Activated naive CD4-positive, alpha-beta T cell treated with anti-CD3 and anti-CD28 coated beads, Interleukin-2, amount 50 U/mL, for 24 hours (primary cell): ENCODE data around the gene GRWD1.
A peak's percentile ranks its signal among the peaks of the same experiment; 100 is the strongest.
"Not testable (repeated sequence)": the region's sequence is repeated elsewhere in the genome, so short reads cannot be mapped to it uniquely, and the experiment has no call there.

Experiments used
- H3K27ac Mint-ChIP-seq: one replicate; pipeline ENCODE4 v1.8.0; 2021; ENCODE audit warnings: mild to moderate bottlenecking, mixed read lengths
- H3K27me3 Mint-ChIP-seq: one replicate; pipeline ENCODE4 v1.8.0; 2021; ENCODE audit warnings: mixed read lengths
- H3K36me3 Mint-ChIP-seq: one replicate; pipeline ENCODE4 v1.8.0; 2021; ENCODE audit warnings: mixed read lengths
- H3K4me1 Mint-ChIP-seq: one replicate; pipeline ENCODE4 v1.8.0; 2021; ENCODE audit warnings: mixed read lengths
- H3K4me3 Mint-ChIP-seq: one replicate; pipeline ENCODE4 v1.8.0; 2021; ENCODE audit warnings: mild to moderate bottlenecking, mixed read lengths
- H3K9me3 Mint-ChIP-seq: one replicate; pipeline ENCODE4 v1.8.0; 2021; ENCODE audit warnings: mixed read lengths

GRWD1 gene

GRCh38 chr19:48478339-48479256 lies 32.8 kb downstream of the GRWD1 start:
- Mint-ChIP-seq H3K27ac (no peak overlapping the region), H3K9me3 (no peaks in the 10 kb centered on the region), H3K27me3 (no peaks in the 10 kb centered on the region), H3K4me1 (peaks cover 26% of the 10 kb centered on the region), H3K4me3 (no peak overlapping the region), H3K36me3 (peaks cover 1% of the 10 kb centered on the region)

GRCh38 chr19:48479686-48480085 lies 33.9 kb downstream of the GRWD1 start:
- Mint-ChIP-seq H3K27ac (peak overlapping the region; percentile 69), H3K4me3 (peak overlapping the region; percentile 73), H3K4me1 (peaks cover 26% of the 10 kb centered on the region), H3K36me3 (peaks cover 1% of the 10 kb centered on the region), H3K27me3 (no peaks in the 10 kb centered on the region), H3K9me3 (no peaks in the 10 kb centered on the region)

GRCh38 chr19:48480183-48480557 lies 34.4 kb downstream of the GRWD1 start:
- peak overlapping the region; percentile 89 for H3K4me3 Mint-ChIP-seq
- no peaks in the 10 kb centered on the region for H3K27me3 Mint-ChIP-seq
- H3K36me3 Mint-ChIP-seq, result peaks cover 1% of the 10 kb centered on the region
- peak overlapping the region; percentile 80 for H3K27ac Mint-ChIP-seq
- peaks cover 26% of the 10 kb centered on the region for H3K4me1 Mint-ChIP-seq
- no peaks in the 10 kb centered on the region for H3K9me3 Mint-ChIP-seq

GRCh38 chr19:48480558-48481500 lies 35.0 kb downstream of the GRWD1 start:
- Mint-ChIP-seq H3K36me3 (no peaks in the 10 kb centered on the region), H3K4me3 (peak overlapping the region; percentile 89), H3K27ac (peak overlapping the region; percentile 84), H3K9me3 (no peaks in the 10 kb centered on the region), H3K4me1 (peaks cover 26% of the 10 kb centered on the region), H3K27me3 (no peaks in the 10 kb centered on the region)

GRCh38 chr19:48481846-48482639 lies 36.3 kb downstream of the GRWD1 start:
- Mint-ChIP-seq H3K27ac (no peak overlapping the region), H3K36me3 (no peaks in the 10 kb centered on the region), H3K4me3 (peak overlapping the region; percentile 39), H3K9me3 (no peaks in the 10 kb centered on the region), H3K4me1 (peaks cover 26% of the 10 kb centered on the region), H3K27me3 (no peaks in the 10 kb centered on the region)

GRCh38 chr19:48483301-48483700 lies 37.5 kb downstream of the GRWD1 start:
- Mint-ChIP-seq H3K9me3 (no peaks in the 10 kb centered on the region), H3K4me1 (peaks cover 26% of the 10 kb centered on the region), H3K36me3 (no peaks in the 10 kb centered on the region), H3K27ac (no peak overlapping the region), H3K27me3 (no peaks in the 10 kb centered on the region), H3K4me3 (no peak overlapping the region)

- Mint-ChIP-seq H3K4me3 (no peak overlapping the region), H3K36me3 (no peaks in the 10 kb centered on the region), H3K27ac (peak overlapping the region; percentile 66), H3K4me1 (peaks cover 23% of the 10 kb centered on the region), H3K9me3 (no peaks in the 10 kb centered on the region), H3K27me3 (no peaks in the 10 kb centered on the region)
Observed at GRCh38 chr19:48484247-48484893, 38.6 kb downstream of the GRWD1 start.

GRCh38 chr19:48484931-48485612 lies 39.3 kb downstream of the GRWD1 start:
- Mint-ChIP-seq H3K9me3 (no peaks in the 10 kb centered on the region), H3K4me3 (no peak overlapping the region), H3K4me1 (peaks cover 25% of the 10 kb centered on the region), H3K36me3 (no peaks in the 10 kb centered on the region), H3K27ac (no peak overlapping the region), H3K27me3 (no peaks in the 10 kb centered on the region)

GRCh38 chr19:48486706-48487105 lies 40.9 kb downstream of the GRWD1 start:
- not testable (repeated sequence) for H3K27ac Mint-ChIP-seq, H3K27me3 Mint-ChIP-seq, H3K4me3 Mint-ChIP-seq, H3K36me3 Mint-ChIP-seq, H3K9me3 Mint-ChIP-seq
- H3K4me1 Mint-ChIP-seq, result peaks cover 21% of the 10 kb centered on the region

- Mint-ChIP-seq H3K27me3 (no peaks in the 10 kb centered on the region), H3K9me3 (no peaks in the 10 kb centered on the region), H3K4me3 (no peak overlapping the region), H3K4me1 (peaks cover 23% of the 10 kb centered on the region), H3K27ac (no peak overlapping the region), H3K36me3 (no peaks in the 10 kb centered on the region)
Observed at GRCh38 chr19:48487544-48487943, 41.8 kb downstream of the GRWD1 start.

GRCh38 chr19:48487948-48488347 lies 42.2 kb downstream of the GRWD1 start:
- no peaks in the 10 kb centered on the region for H3K27me3 Mint-ChIP-seq
- no peak overlapping the region for H3K27ac Mint-ChIP-seq
- no peaks in the 10 kb centered on the region for H3K36me3 Mint-ChIP-seq
- peaks cover 27% of the 10 kb centered on the region for H3K4me1 Mint-ChIP-seq
- H3K4me3 Mint-ChIP-seq, result no peak overlapping the region
- H3K9me3 Mint-ChIP-seq, result no peaks in the 10 kb centered on the region

GRCh38 chr19:48488478-48488877 lies 42.7 kb downstream of the GRWD1 start:
- H3K27ac Mint-ChIP-seq, H3K4me3 Mint-ChIP-seq, H3K27me3 Mint-ChIP-seq, H3K36me3 Mint-ChIP-seq, H3K9me3 Mint-ChIP-seq: not testable (repeated sequence)
- peaks cover 28% of the 10 kb centered on the region for H3K4me1 Mint-ChIP-seq

GRCh38 chr19:48489608-48490216 lies 43.9 kb downstream of the GRWD1 start:
- H3K4me3 Mint-ChIP-seq, result no peak overlapping the region
- no peaks in the 10 kb centered on the region for H3K9me3 Mint-ChIP-seq
- H3K36me3 Mint-ChIP-seq, result no peaks in the 10 kb centered on the region
- no peak overlapping the region for H3K27ac Mint-ChIP-seq
- H3K4me1 Mint-ChIP-seq, result peaks cover 33% of the 10 kb centered on the region
- H3K27me3 Mint-ChIP-seq, result no peaks in the 10 kb centered on the region
